Colonic mucosa (tissue), 4 donors: ENCODE results near the gene FLRT1. TPM values are rescaled to one million over a fixed set of nuclear protein-coding genes. Genes with fewer than 3 reads are reported as not detected.

Source experiments
- DNase-seq: peaks from one replicate; pipeline ENCODE4 v3.0.0-alpha.2; 2020
- H3K27ac ChIP-seq: fragments of 200-600 bp; one replicate; pipeline ENCODE4 v1.8.0; 2021
- H3K27me3 ChIP-seq: fragments of 200-600 bp; one replicate; pipeline ENCODE4 v1.8.0; 2021
- H3K36me3 ChIP-seq: fragments of 200-600 bp; one replicate; pipeline ENCODE4 v1.8.0; 2021
- H3K4me1 ChIP-seq: fragments of 200-600 bp; one replicate; pipeline ENCODE4 v1.8.0; 2021; ENCODE audit warnings: mild to moderate bottlenecking
- H3K4me3 ChIP-seq: fragments of 200-600 bp; one replicate; pipeline ENCODE4 v1.8.0; 2021
- H3K9ac ChIP-seq, 2 donors: one replicate each; pipeline ENCODE4 v1.7.0; 2013; ENCODE audit warnings: control low read depth in 2 of 2, low read depth in 2 of 2, low read length in 2 of 2
- H3K9me3 ChIP-seq: fragments of 200-600 bp; one replicate; pipeline ENCODE4 v1.8.0; 2021
- intact Hi-C: fragments of 100-400 bp; cut with DNase I; formaldehyde crosslinking; loops from one replicate; pipeline ENCODE4 v1.14.1; 2022
- total RNA-seq, 2 donors: library from RNA; stranded (reverse); fragmentation: NEBNext Ultra II Directional in 1 of 2; extraction: Animal tissue kit (Norgen Biotek cat#: 25700) in 1 of 2; gene quantifications; one replicate each; pipeline ENCODE4 v1.2.1, GENCODE V29; 2021
- TF ChIP-seq, protein P1 (sequence below): fragments of 200-600 bp; IDR thresholded peaks from one replicate; pipeline ENCODE4 v1.8.0; 2022; ENCODE audit warnings: antibody characterized with exemption, mild to moderate bottlenecking
- donor health status: healthy.
- donor health status: DM: no; HTN: no; CAD: no.
- donor health status: DM: no; HTN: no; CAD: no.

The FLRT1 gene
- total RNA-seq, 2 donors from 2014 or later = 0.20 to 0.96 TPM

DNA sequence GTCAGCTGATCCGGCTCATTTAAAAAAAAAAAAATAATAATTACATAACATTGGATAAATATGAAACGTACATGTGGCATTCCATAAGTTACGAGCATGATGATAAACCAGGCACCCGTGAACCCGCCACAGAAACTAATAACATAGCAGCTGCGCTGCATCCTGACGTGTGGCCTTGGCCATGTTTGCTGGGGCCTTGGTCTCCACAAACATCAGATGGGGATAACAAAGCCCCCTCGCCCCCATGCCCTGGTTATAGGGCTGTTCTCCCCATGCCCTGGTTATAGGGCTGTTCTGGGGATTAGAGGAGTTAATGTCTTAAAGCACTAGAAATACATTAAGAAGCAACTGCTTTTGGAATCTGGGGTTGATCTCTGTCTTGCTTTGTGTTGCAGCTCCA lies 36.7 kb downstream of the FLRT1 start:
- TF ChIP-seq, protein P1, sequence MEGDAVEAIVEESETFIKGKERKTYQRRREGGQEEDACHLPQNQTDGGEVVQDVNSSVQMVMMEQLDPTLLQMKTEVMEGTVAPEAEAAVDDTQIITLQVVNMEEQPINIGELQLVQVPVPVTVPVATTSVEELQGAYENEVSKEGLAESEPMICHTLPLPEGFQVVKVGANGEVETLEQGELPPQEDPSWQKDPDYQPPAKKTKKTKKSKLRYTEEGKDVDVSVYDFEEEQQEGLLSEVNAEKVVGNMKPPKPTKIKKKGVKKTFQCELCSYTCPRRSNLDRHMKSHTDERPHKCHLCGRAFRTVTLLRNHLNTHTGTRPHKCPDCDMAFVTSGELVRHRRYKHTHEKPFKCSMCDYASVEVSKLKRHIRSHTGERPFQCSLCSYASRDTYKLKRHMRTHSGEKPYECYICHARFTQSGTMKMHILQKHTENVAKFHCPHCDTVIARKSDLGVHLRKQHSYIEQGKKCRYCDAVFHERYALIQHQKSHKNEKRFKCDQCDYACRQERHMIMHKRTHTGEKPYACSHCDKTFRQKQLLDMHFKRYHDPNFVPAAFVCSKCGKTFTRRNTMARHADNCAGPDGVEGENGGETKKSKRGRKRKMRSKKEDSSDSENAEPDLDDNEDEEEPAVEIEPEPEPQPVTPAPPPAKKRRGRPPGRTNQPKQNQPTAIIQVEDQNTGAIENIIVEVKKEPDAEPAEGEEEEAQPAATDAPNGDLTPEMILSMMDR = no peak
- no peak for DNase-seq
- Histone ChIP-seq H3K36me3 (no peaks in the 10 kb centered on the region), H3K27me3 (no peaks in the 10 kb centered on the region), H3K4me3 (no peak overlapping the region), H3K27ac (no peak overlapping the region), H3K9me3 (no peaks in the 10 kb centered on the region), H3K4me1 (no peaks in the 10 kb centered on the region), H3K9ac (no peak overlapping the region)
- intact Hi-C loops = no loop called here

GRCh38 chr11:64072871-64073270 lies 37.1 kb downstream of the FLRT1 start:
- no peak for DNase-seq
- Histone ChIP-seq H3K4me1 (no peaks in the 10 kb centered on the region), H3K27ac (no peak overlapping the region), H3K36me3 (no peaks in the 10 kb centered on the region), H3K9ac (no peak overlapping the region), H3K4me3 (no peak overlapping the region), H3K9me3 (no peaks in the 10 kb centered on the region), H3K27me3 (no peaks in the 10 kb centered on the region)
- intact Hi-C loops = no loop called here
- TF ChIP-seq, protein P1 = no peak

- no peak overlapping the region for H3K4me3 ChIP-seq
- H3K4me1 ChIP-seq = no peaks in the 10 kb centered on the region
- TF ChIP-seq, protein P1 = no peak
- H3K9me3 ChIP-seq = no peaks in the 10 kb centered on the region
- no peaks in the 10 kb centered on the region for H3K36me3 ChIP-seq
- DNase-seq = no peak
- H3K27me3 ChIP-seq = no peaks in the 10 kb centered on the region
- no peak overlapping the region for H3K9ac ChIP-seq
- H3K27ac ChIP-seq = no peak overlapping the region
- intact Hi-C loops = no loop called here
Observed at GRCh38 chr11:64073542-64073941, 37.8 kb downstream of the FLRT1 start.

DNA sequence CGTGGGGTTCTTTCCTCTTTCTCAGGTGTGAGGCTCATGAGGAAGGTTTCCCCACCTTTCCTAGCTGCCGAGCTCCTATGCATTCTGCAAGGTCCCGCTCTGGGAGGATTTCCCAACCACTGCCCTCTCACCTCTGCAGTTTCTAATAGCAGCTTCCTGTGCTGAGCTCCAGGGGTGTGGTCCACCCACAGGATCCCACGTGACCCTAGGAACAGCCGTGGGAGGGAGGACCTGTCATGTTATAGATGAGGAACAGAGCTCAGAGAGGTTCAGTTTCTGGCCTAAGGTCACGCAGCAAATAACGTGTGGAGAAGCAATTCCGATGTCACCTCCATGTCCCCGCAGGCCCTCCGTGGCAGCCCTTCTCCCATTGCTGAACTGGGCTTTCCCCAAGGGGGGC lies 38.5 kb downstream of the FLRT1 start:
- Histone ChIP-seq H3K36me3 (no peaks in the 10 kb centered on the region), H3K4me3 (no peak overlapping the region), H3K27ac (no peak overlapping the region), H3K9me3 (no peaks in the 10 kb centered on the region), H3K27me3 (no peaks in the 10 kb centered on the region), H3K9ac (no peak overlapping the region), H3K4me1 (no peaks in the 10 kb centered on the region)
- TF ChIP-seq, protein P1 = no peak
- DNase-seq = no peak
- intact Hi-C loops = no loop called here

- TF ChIP-seq, protein P1 = no peak
- Histone ChIP-seq H3K36me3 (no peaks in the 10 kb centered on the region), H3K9me3 (no peaks in the 10 kb centered on the region), H3K27ac (no peak overlapping the region), H3K27me3 (no peaks in the 10 kb centered on the region), H3K4me3 (no peak overlapping the region), H3K9ac (no peak overlapping the region), H3K4me1 (no peaks in the 10 kb centered on the region)
- intact Hi-C loops = no loop called here
- no peak for DNase-seq
Observed at GRCh38 chr11:64076758-64077157, 41.0 kb downstream of the FLRT1 start.

GRCh38 chr11:64077607-64078006 lies 41.9 kb downstream of the FLRT1 start:
- H3K9ac ChIP-seq = no peak overlapping the region
- TF ChIP-seq, protein P1 = no peak
- no peaks in the 10 kb centered on the region for H3K9me3 ChIP-seq
- no peaks in the 10 kb centered on the region for H3K4me1 ChIP-seq
- no peak overlapping the region for H3K4me3 ChIP-seq
- intact Hi-C loops = no loop called here
- no peaks in the 10 kb centered on the region for H3K36me3 ChIP-seq
- H3K27me3 ChIP-seq = no peaks in the 10 kb centered on the region
- H3K27ac ChIP-seq = no peak overlapping the region
- DNase-seq = no peak
